HG03565 (cell line): ENCODE results near the gene GNA15.
"Not testable (repeated sequence)": the region's sequence is repeated elsewhere in the genome, so short reads cannot be mapped to it uniquely, and the experiment has no call there.

ENCODE experiments used
- ATAC-seq: cut with Tn5 transposase; IDR thresholded peaks from one replicate; pipeline ENCODE4 v1.9.1; 2021; ENCODE audit warnings: mild to moderate bottlenecking, moderate library complexity; ENCODE audit not compliant: unreplicated experiment

Gene GNA15

GRCh38 chr19:3189702-3190469, 54.1 kb downstream of the GNA15 start:
- ATAC-seq: no peak

GRCh38 chr19:3190470-3190770, 54.6 kb downstream of the GNA15 start:
- no peak for ATAC-seq

DNA sequence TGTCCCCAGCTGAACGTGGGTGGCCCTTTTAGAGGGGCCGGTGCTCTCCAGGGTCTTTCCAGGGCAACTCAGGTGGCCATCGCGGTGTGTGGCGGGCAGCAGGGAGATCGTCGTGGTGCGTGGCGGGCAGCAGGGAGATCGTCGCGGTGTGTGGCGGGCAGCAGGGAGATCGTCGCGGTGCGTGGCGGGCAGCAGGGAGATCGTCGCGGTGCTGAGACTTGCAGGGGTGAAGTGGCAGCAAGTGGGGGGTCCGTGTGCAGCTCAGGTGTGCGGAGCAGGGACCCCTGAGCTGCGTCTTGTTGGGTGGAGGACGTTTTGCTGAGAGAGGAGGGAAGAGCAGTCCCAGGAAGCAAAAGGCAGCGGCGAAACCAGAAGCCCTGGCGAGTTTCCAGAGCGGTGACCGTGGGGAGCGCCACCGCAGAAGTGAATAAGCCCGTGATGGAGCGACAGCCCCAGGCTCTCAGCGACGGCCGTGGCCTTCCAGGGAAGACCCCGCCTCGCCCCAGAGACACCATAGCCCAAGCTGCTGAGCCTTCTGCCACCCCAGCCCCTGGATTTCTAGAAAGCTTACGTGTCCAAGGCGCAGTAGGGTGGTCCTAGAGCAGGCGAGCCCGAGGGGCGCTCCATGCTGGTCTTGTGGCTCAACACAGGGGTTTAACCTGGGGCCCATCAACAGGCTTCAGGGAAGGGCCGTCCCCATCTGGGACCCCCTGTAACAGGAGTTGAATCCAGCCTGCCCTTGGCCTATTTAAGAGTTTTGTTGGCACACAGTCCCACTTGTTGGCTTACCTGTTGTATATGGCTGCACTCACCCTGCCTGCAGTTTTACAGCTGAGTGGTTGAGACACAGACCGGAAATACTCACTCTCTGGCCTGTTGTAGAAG, 55.3 kb downstream of the GNA15 start:
- ATAC-seq: no peak

- ATAC-seq: not testable (repeated sequence)
Measured at GRCh38 chr19:3191806-3192104, 55.9 kb downstream of the GNA15 start.

GRCh38 chr19:3192228-3192635, 56.4 kb downstream of the GNA15 start:
- ATAC-seq: no peak

DNA sequence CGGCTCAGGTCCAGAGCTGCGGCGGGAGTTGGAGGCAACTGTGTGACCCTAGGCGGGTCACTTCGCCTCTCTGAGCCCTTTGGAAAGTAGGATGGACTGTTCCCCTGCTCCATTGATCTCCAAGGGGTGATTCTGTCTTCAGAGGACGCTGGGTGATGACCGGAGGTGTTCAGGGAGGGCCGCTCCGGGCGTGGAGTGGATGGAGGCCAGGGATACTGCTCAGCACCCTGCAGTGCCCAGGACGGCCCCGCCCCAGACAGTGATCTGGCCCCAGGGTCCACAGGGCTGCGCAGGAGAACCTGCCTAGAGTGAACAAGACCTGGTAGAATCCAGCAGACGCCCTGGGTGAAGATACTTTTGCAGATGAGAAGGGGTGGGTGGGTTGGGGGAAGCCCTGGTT, 56.9 kb downstream of the GNA15 start:
- ATAC-seq: no peak

GRCh38 chr19:3193256-3194105, 57.6 kb downstream of the GNA15 start:
- ATAC-seq: no peak

GRCh38 chr19:3194106-3195087, 58.6 kb downstream of the GNA15 start:
- ATAC-seq: no peak

DNA sequence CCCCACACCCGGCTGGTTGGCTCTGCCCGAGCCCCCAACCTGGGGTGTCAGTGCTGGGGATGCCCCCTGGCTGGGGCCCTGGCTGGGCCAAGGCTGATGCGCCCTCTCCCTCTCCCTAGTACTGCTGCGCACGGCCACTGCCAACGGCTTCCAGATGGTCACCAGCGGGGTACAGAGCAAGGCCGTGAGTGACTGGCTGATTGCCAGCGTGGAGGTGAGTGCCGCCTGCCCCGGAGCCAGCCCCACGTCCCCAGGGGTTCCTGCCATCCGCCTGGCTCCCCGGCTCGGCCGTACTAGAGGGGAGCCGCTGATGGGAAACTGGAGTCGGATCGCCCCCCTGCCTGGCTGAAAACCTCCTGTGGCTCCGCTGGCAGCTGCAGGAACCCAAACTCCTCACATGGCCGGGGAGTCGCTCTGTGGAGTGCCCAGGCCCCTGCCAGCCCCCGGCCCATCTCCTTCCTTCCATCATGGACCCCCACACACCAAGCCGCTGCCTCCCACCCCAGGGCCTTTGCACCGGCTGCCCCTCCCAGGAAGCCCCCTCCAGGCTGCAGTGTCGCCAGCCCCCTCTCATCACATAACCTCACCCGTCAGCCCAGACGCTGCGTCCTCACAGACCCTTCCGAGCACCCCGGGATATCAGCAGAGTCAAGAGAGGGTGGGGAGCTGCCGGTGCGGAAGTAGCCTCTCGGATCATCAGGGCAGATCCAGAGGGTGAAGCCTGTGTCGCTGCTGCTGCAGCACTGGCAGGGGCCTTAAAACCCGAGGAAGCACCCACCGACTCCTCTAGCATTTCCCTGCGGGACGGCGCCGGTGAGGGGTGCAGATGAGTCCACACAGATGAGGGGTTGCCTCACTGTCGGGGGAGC, 60.5 kb downstream of the GNA15 start:
- ATAC-seq: no peak

DNA sequence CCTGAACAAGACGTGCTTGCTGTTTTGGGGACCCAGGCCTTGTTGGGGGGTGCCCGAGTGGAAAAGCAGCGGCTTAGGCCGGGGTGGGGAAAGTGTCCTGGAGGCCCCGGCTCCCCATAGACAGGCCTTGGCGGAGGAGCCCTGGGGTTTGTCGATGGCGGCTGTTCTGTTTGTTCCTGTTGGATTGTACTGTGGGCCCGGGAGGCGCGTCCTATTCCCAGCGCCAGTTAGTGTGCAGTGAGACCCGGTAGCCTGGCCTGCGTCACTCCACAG, 61.0 kb downstream of the GNA15 start:
- no peak for ATAC-seq

GRCh38 chr19:3198901-3199700, 63.3 kb downstream of the GNA15 start:
- ATAC-seq: no peak

DNA sequence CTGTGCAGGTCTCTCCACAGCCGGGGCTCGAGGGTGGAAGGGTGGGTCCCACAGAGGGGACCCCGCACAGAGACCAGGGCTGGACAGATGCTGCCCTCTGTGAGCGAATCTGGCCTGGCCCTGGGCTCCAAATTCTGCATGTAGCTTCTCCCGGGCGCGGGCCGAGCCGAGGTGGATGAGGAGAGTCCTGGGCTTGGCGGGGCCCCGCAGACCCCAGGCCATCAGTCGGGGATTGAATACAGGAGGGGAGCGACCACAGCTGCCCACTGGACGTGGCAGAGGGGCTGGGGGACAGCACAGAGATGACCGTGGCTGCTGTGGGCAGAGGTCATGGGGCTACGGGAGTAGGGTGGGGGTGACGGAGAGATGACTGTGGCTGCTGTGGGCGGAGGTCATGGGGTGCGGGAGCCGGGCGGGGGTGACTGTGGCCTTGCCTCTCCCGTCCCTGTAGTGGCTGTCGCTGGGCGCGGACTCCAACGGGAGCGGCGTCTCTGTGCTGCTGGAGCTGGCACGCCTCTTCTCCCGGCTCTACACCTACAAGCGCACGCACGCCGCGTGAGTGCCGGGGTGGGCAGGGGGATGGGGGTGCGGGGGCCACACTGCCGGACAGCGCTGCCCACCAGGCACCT, 65.4 kb downstream of the GNA15 start:
- ATAC-seq: no peak

DNA sequence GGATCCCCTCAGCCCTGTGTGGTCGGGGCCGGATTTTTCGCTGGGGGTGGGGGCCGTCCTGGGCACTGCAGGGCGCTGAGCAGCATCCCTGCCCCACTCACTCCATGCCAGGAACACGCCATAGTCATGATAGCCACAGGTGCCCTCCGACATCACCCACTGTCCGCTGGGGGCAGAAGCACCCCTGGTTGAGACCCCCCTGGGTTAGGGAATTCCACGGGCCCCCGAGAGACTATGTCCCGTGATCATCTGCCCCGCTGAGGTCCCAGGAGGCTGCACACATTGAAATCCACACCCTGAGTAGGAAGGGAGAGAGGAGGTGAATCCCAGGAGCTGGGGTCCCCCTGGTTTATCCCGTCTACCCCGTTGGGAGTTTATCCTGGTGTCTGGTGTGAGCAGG, 66.1 kb downstream of the GNA15 start:
- ATAC-seq: no peak

DNA sequence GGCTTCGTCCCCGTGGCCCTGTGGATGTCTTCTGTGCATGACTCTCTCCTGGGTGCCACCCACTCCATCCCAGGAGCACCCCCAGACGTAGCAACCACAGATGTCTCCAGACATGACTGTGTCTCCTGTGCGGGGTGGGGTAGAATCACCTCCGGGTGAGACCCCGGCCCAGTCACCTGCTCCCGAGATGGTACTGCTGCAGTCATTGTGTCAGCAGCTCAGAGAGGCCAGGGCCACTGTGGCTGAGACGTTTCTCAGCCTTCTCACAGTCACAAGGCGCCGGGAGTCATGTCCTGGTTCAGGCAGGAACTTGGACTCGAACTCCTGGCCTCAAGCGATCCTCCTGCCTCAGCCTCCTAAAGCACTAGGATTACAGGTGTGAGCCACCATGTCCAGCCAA, 66.5 kb downstream of the GNA15 start:
- ATAC-seq: no peak

DNA sequence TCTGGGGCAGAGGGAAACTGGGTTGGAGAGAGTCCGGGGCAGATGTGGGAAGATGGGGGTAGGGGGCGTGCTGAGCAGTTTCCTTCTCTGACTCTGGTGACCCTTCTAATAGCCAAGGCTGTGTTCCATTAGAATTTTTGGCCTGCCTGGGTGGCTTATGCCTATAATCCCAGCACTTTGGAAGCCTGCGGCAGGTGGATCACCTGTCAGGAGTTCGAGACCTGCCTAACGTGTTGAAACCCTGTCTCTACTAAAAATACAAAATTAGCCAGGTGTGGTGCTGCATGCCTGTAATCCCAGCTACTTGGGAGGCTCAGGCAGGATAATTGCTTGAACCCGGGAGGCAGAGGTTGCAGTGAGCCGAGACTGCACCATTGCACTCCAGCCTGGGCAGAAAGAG, 67.1 kb downstream of the GNA15 start:
- not testable (repeated sequence) for ATAC-seq

DNA sequence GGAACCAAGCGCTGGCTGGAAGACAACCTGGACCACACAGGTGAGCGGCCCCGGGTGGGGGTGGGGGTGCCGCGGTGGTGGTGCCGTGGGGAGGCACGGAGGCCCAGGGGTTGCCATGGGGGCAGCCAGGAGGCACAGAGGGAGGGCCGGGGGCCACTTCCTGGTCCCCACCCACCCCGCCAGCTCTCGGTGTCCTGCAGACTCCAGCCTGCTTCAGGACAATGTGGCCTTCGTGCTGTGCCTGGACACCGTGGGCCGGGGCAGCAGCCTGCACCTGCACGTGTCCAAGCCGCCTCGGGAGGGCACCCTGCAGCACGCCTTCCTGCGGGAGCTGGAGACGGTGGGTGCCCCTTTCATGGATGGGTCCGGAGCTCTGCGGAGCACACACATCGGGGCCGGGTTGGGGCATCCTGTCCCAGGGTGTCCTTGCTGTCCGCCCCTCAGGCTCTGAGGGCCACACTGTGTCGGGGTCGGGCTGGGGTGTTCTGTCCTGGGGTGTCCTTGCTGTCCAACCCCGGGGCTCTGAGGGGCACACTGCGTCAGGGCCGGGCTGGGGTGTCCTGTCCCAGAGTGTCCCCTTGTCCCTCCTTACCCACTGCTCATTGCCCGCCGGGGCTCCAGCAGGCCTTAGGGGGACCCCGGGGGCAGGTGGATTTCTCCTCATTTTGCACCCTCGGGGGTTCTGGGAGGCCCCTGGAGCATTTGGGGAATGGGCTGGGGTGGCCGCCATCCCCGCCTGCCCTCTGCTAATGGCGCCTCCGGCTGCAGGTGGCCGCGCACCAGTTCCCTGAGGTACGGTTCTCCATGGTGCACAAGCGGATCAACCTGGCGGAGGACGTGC, 68.2 kb downstream of the GNA15 start:
- no peak for ATAC-seq

DNA sequence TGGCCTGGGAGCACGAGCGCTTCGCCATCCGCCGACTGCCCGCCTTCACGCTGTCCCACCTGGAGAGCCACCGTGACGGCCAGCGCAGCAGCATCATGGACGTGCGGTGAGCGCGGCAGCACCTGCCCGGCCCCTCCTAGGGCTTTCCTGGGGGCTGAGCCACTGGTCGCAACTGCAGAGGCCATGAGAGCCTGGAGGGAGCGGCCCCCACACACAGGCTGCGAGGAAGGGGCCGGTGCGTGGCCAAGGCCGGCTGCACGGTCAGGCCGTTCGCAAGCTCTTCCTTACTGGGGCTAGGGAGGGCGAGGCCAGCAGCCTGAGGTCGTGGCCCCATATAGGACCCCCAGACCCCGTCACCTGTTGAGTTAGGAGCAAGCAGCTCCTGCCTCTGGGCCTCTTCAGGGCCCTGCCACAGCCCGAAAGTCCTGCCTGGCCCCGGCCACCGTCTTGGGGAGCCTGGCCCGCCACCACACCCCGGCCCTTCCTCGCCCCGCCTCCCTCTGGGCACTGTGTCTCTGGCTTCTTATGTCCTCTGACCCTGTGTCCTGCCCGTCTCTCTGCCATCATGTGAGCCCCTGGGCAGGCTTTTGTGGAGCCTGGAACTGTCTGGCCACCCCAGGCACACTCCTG, 68.9 kb downstream of the GNA15 start:
- ATAC-seq: no peak
